GM18873 (cell line): ENCODE results near the gene EFCAB9.

Experiments
- ATAC-seq: cut with Tn5 transposase; IDR thresholded peaks from one replicate; pipeline ENCODE4 v1.9.1; 2021; ENCODE audit warnings: mild to moderate bottlenecking, moderate library complexity, moderate number of reproducible peaks; ENCODE audit not compliant: unreplicated experiment, low FRiP score

EFCAB9 gene

GRCh38 chr5:172164769-172165212 lies 29.2 kb upstream of the EFCAB9 start:
- ATAC-seq: no peak

GRCh38 chr5:172165465-172165864 lies 28.5 kb upstream of the EFCAB9 start:
- no peak for ATAC-seq

GRCh38 chr5:172166030-172166826 lies 27.7 kb upstream of the EFCAB9 start:
- no peak for ATAC-seq

- no peak for ATAC-seq
Measured at GRCh38 chr5:172167895-172168294, 26.1 kb upstream of the EFCAB9 start.

GRCh38 chr5:172168311-172168710 lies 25.7 kb upstream of the EFCAB9 start:
- no peak for ATAC-seq

GRCh38 chr5:172169216-172169615 lies 24.8 kb upstream of the EFCAB9 start:
- no peak for ATAC-seq

- no peak for ATAC-seq
Measured at GRCh38 chr5:172170251-172170701, 23.7 kb upstream of the EFCAB9 start.

GRCh38 chr5:172171118-172171517 lies 22.9 kb upstream of the EFCAB9 start:
- ATAC-seq: no peak

- no peak for ATAC-seq
Measured at GRCh38 chr5:172172912-172173563, 20.9 kb upstream of the EFCAB9 start.

GRCh38 chr5:172173564-172174153 lies 20.3 kb upstream of the EFCAB9 start:
- no peak for ATAC-seq

GRCh38 chr5:172175263-172175719 lies 18.7 kb upstream of the EFCAB9 start:
- ATAC-seq: peak; percentile 57

- ATAC-seq: no peak
Measured at GRCh38 chr5:172177176-172177575, 16.8 kb upstream of the EFCAB9 start.

GRCh38 chr5:172178301-172178987 lies 15.5 kb upstream of the EFCAB9 start:
- ATAC-seq: no peak

- no peak for ATAC-seq
Measured at GRCh38 chr5:172178991-172179989, 14.7 kb upstream of the EFCAB9 start.

GRCh38 chr5:172180936-172181335 lies 13.0 kb upstream of the EFCAB9 start:
- no peak for ATAC-seq

- ATAC-seq: no peak
Measured at GRCh38 chr5:172182291-172182690, 11.7 kb upstream of the EFCAB9 start.

GRCh38 chr5:172183881-172184280 lies 10.1 kb upstream of the EFCAB9 start:
- ATAC-seq: no peak

- ATAC-seq: no peak
Measured at GRCh38 chr5:172185096-172185461, 8.9 kb upstream of the EFCAB9 start.

GRCh38 chr5:172186114-172186695 lies 7.8 kb upstream of the EFCAB9 start:
- no peak for ATAC-seq
